Neural cell (in vitro differentiated cells): Measurements from ENCODE around the gene FAM167B. TPM values are rescaled to one million over a fixed set of nuclear protein-coding genes. Genes with fewer than 3 reads are reported as not detected.

Source experiments
- H2AFZ ChIP-seq: fragments of 200-600, 300-800 bp; sonication (generic), shearing (Covaris generic); 2 replicates; pipeline ENCODE4 v1.6.0; 2014; ENCODE audit warnings: low read depth, mild to moderate bottlenecking, antibody characterized with exemption, low read length, moderate library complexity
- H3F3A ChIP-seq: fragments of 200-600 bp; shearing (Covaris generic); 2 replicates; pipeline ENCODE4 v1.6.1; 2016; ENCODE audit warnings: mild to moderate bottlenecking, moderate library complexity, mixed read lengths, antibody characterized with exemption, low read length; ENCODE audit not compliant: insufficient read depth, poor library complexity, severe bottlenecking
- H3K27ac ChIP-seq: fragments of 200-600, 300-800 bp; sonication (generic), shearing (Covaris generic); 2 replicates; pipeline ENCODE4 v1.5.1; 2014; ENCODE audit warnings: mild to moderate bottlenecking, low read length, moderate library complexity
- H3K27me3 ChIP-seq: fragments of 300-800, 200-600 bp; sonication (generic), shearing (Covaris generic); 2 replicates; pipeline ENCODE4 v1.6.0; 2014; ENCODE audit warnings: mild to moderate bottlenecking, low read depth, low read length, moderate library complexity; ENCODE audit not compliant: insufficient read depth
- H3K36me3 ChIP-seq: fragments of 300-800, 200-600 bp; sonication (generic), shearing (Covaris generic); 2 replicates; pipeline ENCODE4 v1.5.1; 2014; ENCODE audit warnings: mild to moderate bottlenecking, antibody characterized with exemption, low read length, moderate library complexity; ENCODE audit not compliant: insufficient read depth
- H3K4me2 ChIP-seq: fragments of 300-800, 200-600 bp; sonication (generic), shearing (Covaris generic); 2 replicates; pipeline ENCODE4 v1.6.0; 2014; ENCODE audit warnings: mild to moderate bottlenecking, low read length
- H3K4me3 ChIP-seq: fragments of 300-800, 200-600 bp; sonication (generic), shearing (Covaris generic); 2 replicates; pipeline ENCODE4 v1.5.1; 2014; ENCODE audit warnings: mild to moderate bottlenecking, low read length, moderate library complexity
- H3K79me2 ChIP-seq: fragments of 200-600 bp; shearing (Covaris generic); replicated peaks from 2 replicates; pipeline ENCODE4 v1.6.0; 2014; ENCODE audit warnings: mild to moderate bottlenecking, low read length, moderate library complexity; ENCODE audit not compliant: insufficient read depth
- H3K9ac ChIP-seq: fragments of 300-800, 200-600 bp; sonication (generic), shearing (Covaris generic); 2 replicates; pipeline ENCODE4 v1.6.1; 2016; ENCODE audit warnings: mild to moderate bottlenecking, low read length, mixed read lengths
- H3K9me2 ChIP-seq: fragments of 200-600 bp; shearing (Covaris generic); 2 replicates; pipeline ENCODE4 v1.6.1; 2016; ENCODE audit warnings: mild to moderate bottlenecking, low read length, mixed read lengths; ENCODE audit not compliant: insufficient read depth
- H3K9me3 ChIP-seq: fragments of 200-600, 300-800 bp; sonication (generic), shearing (Covaris generic); 2 replicates; pipeline ENCODE4 v1.6.1; 2016; ENCODE audit warnings: mild to moderate bottlenecking, mixed run types, low read length, moderate library complexity, mixed read lengths
- H4K20me1 ChIP-seq: fragments of 200-600 bp; shearing (Covaris generic); 2 replicates; pipeline ENCODE4 v1.6.1; 2016; ENCODE audit warnings: mild to moderate bottlenecking, mixed run types; ENCODE audit not compliant: insufficient read depth
- EP300 ChIP-seq: fragments of 450-650 bp; conservative IDR thresholded peaks from 2 replicates; pipeline ENCODE4 v1.6.1; 2014; ENCODE audit warnings: antibody characterized with exemption, mild to moderate bottlenecking, moderate library complexity; ENCODE audit not compliant: poor library complexity, severe bottlenecking
- EZH2 ChIP-seq: fragments of 200-600, 300-800 bp; shearing (Covaris generic), sonication (generic); IDR thresholded peaks from 2 replicates; pipeline ENCODE4 v1.6.1; 2014; ENCODE audit warnings: antibody characterized with exemption, low read length, borderline replicate concordance, mild to moderate bottlenecking; ENCODE audit not compliant: insufficient read depth, poor library complexity, severe bottlenecking
- MXI1 ChIP-seq: fragments of 450-650 bp; conservative IDR thresholded peaks from 2 replicates; pipeline ENCODE4 v1.6.1; 2014; ENCODE audit warnings: antibody characterized with exemption, mild to moderate bottlenecking; ENCODE audit not compliant: poor library complexity, severe bottlenecking
- POLR2AphosphoS5 ChIP-seq: IDR thresholded peaks from 2 replicates; pipeline ENCODE4 v1.6.1; 2012
- RAD21 ChIP-seq: fragments of 450-650 bp; conservative IDR thresholded peaks from 2 replicates; pipeline ENCODE4 v1.6.1; 2014; ENCODE audit warnings: antibody characterized with exemption, mild to moderate bottlenecking, moderate library complexity
- SMC3 ChIP-seq: fragments of 450-650 bp; conservative IDR thresholded peaks from 2 replicates; pipeline ENCODE4 v1.6.1; 2014; ENCODE audit warnings: antibody characterized with exemption, mild to moderate bottlenecking, moderate library complexity; ENCODE audit not compliant: poor library complexity
- TAF1 ChIP-seq: IDR thresholded peaks from 2 replicates; pipeline ENCODE4 v1.6.1; 2012; ENCODE audit warnings: low read depth
- polyA plus RNA-seq: library from polyadenylated mRNA; depleted of rRNA; stranded (reverse); fragments of >200 nt; gene quantifications from 2 replicates; pipeline ENCODE4 v1.2.3, GENCODE V29; 2014
- TF ChIP-seq, protein P1 (sequence below): IDR thresholded peaks from 2 replicates; pipeline ENCODE4 v1.6.1; 2012; ENCODE audit warnings: borderline replicate concordance
- TF ChIP-seq, protein P2 (sequence below): fragments of 450-650 bp; IDR thresholded peaks from 2 replicates; pipeline ENCODE4 v1.5.1; 2014; ENCODE audit warnings: antibody characterized with exemption, mild to moderate bottlenecking, moderate library complexity; ENCODE audit not compliant: poor library complexity, severe bottlenecking

Gene FAM167B
- polyA plus RNA-seq, 1 donor from 2014 or later, result not detected

DNA sequence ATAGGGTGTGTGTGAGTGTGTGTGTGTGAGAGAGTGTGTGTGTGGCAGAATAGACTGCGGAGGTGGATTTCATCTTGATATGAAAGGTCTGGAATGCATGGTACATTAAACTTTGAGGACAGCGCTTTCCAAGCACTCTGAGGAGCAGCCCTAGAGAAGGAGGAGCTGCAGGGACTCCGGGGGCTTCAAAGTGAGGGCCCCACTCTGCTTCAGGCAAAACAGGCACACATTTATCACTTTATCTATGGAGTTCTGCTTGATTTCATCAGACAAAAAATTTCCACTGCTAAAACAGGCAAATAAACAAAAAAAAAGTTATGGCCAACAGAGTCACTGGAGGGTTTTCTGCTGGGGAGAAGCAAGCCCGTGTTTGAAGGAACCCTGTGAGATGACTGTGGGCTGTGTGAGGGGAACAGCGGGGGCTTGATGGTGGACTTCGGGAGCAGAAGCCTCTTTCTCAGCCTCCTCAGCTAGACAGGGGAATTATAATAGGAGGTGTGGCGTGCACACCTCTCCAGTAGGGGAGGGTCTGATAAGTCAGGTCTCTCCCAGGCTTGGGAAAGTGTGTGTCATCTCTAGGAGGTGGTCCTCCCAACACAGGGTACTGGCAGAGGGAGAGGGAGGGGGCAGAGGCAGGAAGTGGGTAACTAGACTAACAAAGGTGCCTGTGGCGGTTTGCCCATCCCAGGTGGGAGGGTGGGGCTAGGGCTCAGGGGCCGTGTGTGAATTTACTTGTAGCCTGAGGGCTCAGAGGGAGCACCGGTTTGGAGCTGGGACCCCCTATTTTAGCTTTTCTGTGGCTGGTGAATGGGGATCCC, 26.6 kb downstream of the FAM167B start:
- Histone ChIP-seq H3K9me2 (no peaks in the 10 kb centered on the region), H3K4me2 (no peak overlapping the region), H4K20me1 (no peaks in the 10 kb centered on the region), H3K27me3 (no peaks in the 10 kb centered on the region), H3K27ac (no peak overlapping the region), H3K9me3 (no peaks in the 10 kb centered on the region), H3K9ac (no peak overlapping the region), H2AFZ (no peak overlapping the region), H3K4me3 (no peak overlapping the region), H3F3A (no peaks in the 10 kb centered on the region), H3K36me3 (no peaks in the 10 kb centered on the region), H3K79me2 (no peaks in the 10 kb centered on the region)
- TF ChIP-seq POLR2AphosphoS5 (no peak), RAD21 (no peak), MXI1 (no peak), SMC3 (no peak), EP300 (no peak), EZH2 (no peak), TAF1 (no peak)
- TF ChIP-seq, protein P1, sequence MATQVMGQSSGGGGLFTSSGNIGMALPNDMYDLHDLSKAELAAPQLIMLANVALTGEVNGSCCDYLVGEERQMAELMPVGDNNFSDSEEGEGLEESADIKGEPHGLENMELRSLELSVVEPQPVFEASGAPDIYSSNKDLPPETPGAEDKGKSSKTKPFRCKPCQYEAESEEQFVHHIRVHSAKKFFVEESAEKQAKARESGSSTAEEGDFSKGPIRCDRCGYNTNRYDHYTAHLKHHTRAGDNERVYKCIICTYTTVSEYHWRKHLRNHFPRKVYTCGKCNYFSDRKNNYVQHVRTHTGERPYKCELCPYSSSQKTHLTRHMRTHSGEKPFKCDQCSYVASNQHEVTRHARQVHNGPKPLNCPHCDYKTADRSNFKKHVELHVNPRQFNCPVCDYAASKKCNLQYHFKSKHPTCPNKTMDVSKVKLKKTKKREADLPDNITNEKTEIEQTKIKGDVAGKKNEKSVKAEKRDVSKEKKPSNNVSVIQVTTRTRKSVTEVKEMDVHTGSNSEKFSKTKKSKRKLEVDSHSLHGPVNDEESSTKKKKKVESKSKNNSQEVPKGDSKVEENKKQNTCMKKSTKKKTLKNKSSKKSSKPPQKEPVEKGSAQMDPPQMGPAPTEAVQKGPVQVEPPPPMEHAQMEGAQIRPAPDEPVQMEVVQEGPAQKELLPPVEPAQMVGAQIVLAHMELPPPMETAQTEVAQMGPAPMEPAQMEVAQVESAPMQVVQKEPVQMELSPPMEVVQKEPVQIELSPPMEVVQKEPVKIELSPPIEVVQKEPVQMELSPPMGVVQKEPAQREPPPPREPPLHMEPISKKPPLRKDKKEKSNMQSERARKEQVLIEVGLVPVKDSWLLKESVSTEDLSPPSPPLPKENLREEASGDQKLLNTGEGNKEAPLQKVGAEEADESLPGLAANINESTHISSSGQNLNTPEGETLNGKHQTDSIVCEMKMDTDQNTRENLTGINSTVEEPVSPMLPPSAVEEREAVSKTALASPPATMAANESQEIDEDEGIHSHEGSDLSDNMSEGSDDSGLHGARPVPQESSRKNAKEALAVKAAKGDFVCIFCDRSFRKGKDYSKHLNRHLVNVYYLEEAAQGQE, result no peak
- TF ChIP-seq, protein P2, sequence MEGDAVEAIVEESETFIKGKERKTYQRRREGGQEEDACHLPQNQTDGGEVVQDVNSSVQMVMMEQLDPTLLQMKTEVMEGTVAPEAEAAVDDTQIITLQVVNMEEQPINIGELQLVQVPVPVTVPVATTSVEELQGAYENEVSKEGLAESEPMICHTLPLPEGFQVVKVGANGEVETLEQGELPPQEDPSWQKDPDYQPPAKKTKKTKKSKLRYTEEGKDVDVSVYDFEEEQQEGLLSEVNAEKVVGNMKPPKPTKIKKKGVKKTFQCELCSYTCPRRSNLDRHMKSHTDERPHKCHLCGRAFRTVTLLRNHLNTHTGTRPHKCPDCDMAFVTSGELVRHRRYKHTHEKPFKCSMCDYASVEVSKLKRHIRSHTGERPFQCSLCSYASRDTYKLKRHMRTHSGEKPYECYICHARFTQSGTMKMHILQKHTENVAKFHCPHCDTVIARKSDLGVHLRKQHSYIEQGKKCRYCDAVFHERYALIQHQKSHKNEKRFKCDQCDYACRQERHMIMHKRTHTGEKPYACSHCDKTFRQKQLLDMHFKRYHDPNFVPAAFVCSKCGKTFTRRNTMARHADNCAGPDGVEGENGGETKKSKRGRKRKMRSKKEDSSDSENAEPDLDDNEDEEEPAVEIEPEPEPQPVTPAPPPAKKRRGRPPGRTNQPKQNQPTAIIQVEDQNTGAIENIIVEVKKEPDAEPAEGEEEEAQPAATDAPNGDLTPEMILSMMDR, result no peak

DNA sequence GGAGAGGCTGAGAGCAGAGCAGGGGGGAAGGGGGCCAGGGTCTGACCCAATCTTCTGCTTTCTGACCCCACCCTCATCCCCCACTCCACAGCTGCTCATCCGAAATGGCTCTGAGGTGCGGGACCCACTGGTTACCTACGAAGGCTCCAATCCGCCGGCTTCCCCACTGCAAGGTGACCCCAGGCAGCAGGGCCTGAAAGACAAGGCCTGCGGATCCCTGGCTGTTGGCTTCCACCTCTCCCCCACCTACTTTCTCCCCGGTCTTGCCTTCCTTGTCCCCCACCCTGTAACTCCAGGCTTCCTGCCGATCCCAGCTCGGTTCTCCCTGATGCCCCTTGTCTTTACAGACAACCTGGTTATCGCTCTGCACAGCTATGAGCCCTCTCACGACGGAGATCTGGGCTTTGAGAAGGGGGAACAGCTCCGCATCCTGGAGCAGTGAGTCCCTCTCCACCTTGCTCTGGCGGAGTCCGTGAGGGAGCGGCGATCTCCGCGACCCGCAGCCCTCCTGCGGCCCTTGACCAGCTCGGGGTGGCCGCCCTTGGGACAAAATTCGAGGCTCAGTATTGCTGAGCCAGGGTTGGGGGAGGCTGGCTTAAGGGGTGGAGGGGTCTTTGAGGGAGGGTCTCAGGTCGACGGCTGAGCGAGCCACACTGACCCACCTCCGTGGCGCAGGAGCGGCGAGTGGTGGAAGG, 27.8 kb downstream of the FAM167B start:
- Histone ChIP-seq H4K20me1 (no peaks in the 10 kb centered on the region), H3K36me3 (no peaks in the 10 kb centered on the region), H3K27ac (no peak overlapping the region), H3K4me3 (no peak overlapping the region), H3K27me3 (no peaks in the 10 kb centered on the region), H3K4me2 (no peak overlapping the region), H3K9ac (no peak overlapping the region), H3F3A (no peaks in the 10 kb centered on the region), H3K9me3 (no peaks in the 10 kb centered on the region), H2AFZ (no peak overlapping the region), H3K9me2 (no peaks in the 10 kb centered on the region), H3K79me2 (no peaks in the 10 kb centered on the region)
- TF ChIP-seq SMC3 (no peak), POLR2AphosphoS5 (no peak), EZH2 (no peak), MXI1 (no peak), RAD21 (no peak), EP300 (no peak), TAF1 (no peak)
- TF ChIP-seq, protein P2, result no peak
- TF ChIP-seq, protein P1, result no peak
